Measurements from ENCODE around the gene TMOD1. TPM values are rescaled to one million over a fixed set of nuclear protein-coding genes. Genes with fewer than 3 reads are reported as not detected.

TMOD1 gene
- total RNA-seq, 1 donor from 2014 or later, result 1.3 TPM

- H3K4me1 Mint-ChIP-seq (ENCODE audit: low read depth), result peaks cover 1% of the 10 kb centered on the region
- H3K27ac Mint-ChIP-seq (ENCODE audit: unreplicated experiment), result no peak overlapping the region
- no peak for TF ChIP-seq CTCF (IDR thresholded peaks at IDR 0.05)
- peaks cover 5% of the 10 kb centered on the region for H3K36me3 Mint-ChIP-seq (ENCODE audit: low read depth)
- peaks cover 55% of the 10 kb centered on the region for H3K27me3 Mint-ChIP-seq (ENCODE audit: low read depth)
- no peak overlapping the region for H3K4me3 Mint-ChIP-seq (ENCODE audit: unreplicated experiment)
- peaks cover 2% of the 10 kb centered on the region for H3K9me3 Mint-ChIP-seq (ENCODE audit: low read depth)
- DNase-seq (ENCODE audit: low spot score), result no peak
Measured at GRCh38 chr9:97515662-97516061, 14.2 kb downstream of the TMOD1 start.

GRCh38 chr9:97516111-97516510 is 14.6 kb downstream of the TMOD1 start:
- Mint-ChIP-seq H3K4me3 (ENCODE audit: unreplicated experiment) (no peak overlapping the region), H3K9me3 (ENCODE audit: low read depth) (peaks cover 2% of the 10 kb centered on the region), H3K27ac (ENCODE audit: unreplicated experiment) (no peak overlapping the region), H3K36me3 (ENCODE audit: low read depth) (peaks cover 5% of the 10 kb centered on the region), H3K27me3 (ENCODE audit: low read depth) (peaks cover 60% of the 10 kb centered on the region), H3K4me1 (ENCODE audit: low read depth) (no peaks in the 10 kb centered on the region)
- TF ChIP-seq CTCF (IDR thresholded peaks at IDR 0.05), result no peak
- no peak for DNase-seq (ENCODE audit: low spot score)

GRCh38 chr9:97517331-97518089 is 16.0 kb downstream of the TMOD1 start:
- no peak for DNase-seq (ENCODE audit: low spot score)
- Mint-ChIP-seq H3K27ac (ENCODE audit: unreplicated experiment) (no peak overlapping the region), H3K4me3 (ENCODE audit: unreplicated experiment) (no peak overlapping the region), H3K9me3 (ENCODE audit: low read depth) (no peaks in the 10 kb centered on the region), H3K4me1 (ENCODE audit: low read depth) (no peaks in the 10 kb centered on the region), H3K36me3 (ENCODE audit: low read depth) (peaks cover 3% of the 10 kb centered on the region), H3K27me3 (ENCODE audit: low read depth) (peaks cover 65% of the 10 kb centered on the region)
- TF ChIP-seq CTCF (IDR thresholded peaks at IDR 0.05), result no peak

- no peak overlapping the region for H3K27ac Mint-ChIP-seq (ENCODE audit: unreplicated experiment)
- H3K9me3 Mint-ChIP-seq (ENCODE audit: low read depth), result no peaks in the 10 kb centered on the region
- H3K4me3 Mint-ChIP-seq (ENCODE audit: unreplicated experiment), result no peak overlapping the region
- TF ChIP-seq CTCF (IDR thresholded peaks at IDR 0.05), result no peak
- peaks cover 63% of the 10 kb centered on the region for H3K27me3 Mint-ChIP-seq (ENCODE audit: low read depth)
- H3K4me1 Mint-ChIP-seq (ENCODE audit: low read depth), result no peaks in the 10 kb centered on the region
- H3K36me3 Mint-ChIP-seq (ENCODE audit: low read depth), result peaks cover 3% of the 10 kb centered on the region
- no peak for DNase-seq (ENCODE audit: low spot score)
Measured at GRCh38 chr9:97518166-97518908, 16.9 kb downstream of the TMOD1 start.

- H3K36me3 Mint-ChIP-seq (ENCODE audit: low read depth), result peaks cover 3% of the 10 kb centered on the region
- H3K4me1 Mint-ChIP-seq (ENCODE audit: low read depth), result no peaks in the 10 kb centered on the region
- no peak for DNase-seq (ENCODE audit: low spot score)
- TF ChIP-seq CTCF (IDR thresholded peaks at IDR 0.05), result no peak
- no peaks in the 10 kb centered on the region for H3K9me3 Mint-ChIP-seq (ENCODE audit: low read depth)
- peaks cover 65% of the 10 kb centered on the region for H3K27me3 Mint-ChIP-seq (ENCODE audit: low read depth)
- H3K27ac Mint-ChIP-seq (ENCODE audit: unreplicated experiment), result no peak overlapping the region
- H3K4me3 Mint-ChIP-seq (ENCODE audit: unreplicated experiment), result no peak overlapping the region
Measured at GRCh38 chr9:97518909-97519307, 17.4 kb downstream of the TMOD1 start.
